ENCODE data around the gene CEP44. TPM values are rescaled to one million over a fixed set of nuclear protein-coding genes. Genes with fewer than 3 reads are reported as not detected.
"Not testable (repeated sequence)": the region's sequence is repeated elsewhere in the genome, so short reads cannot be mapped to it uniquely, and the experiment has no call there.

Gene CEP44
- total RNA-seq, 1 donor from 2014 or later, result 14.8 TPM

GRCh38 chr4:174320494-174321199 is 36.9 kb downstream of the CEP44 start:
- DNase-seq (ENCODE audit: low read depth), result no peak

- no peak for DNase-seq (ENCODE audit: low read depth)
Observed at GRCh38 chr4:174324236-174324635, 40.5 kb downstream of the CEP44 start.

- peak; percentile 76 for DNase-seq (ENCODE audit: low read depth)
Observed at GRCh38 chr4:174324725-174325124, 41.0 kb downstream of the CEP44 start.

DNA sequence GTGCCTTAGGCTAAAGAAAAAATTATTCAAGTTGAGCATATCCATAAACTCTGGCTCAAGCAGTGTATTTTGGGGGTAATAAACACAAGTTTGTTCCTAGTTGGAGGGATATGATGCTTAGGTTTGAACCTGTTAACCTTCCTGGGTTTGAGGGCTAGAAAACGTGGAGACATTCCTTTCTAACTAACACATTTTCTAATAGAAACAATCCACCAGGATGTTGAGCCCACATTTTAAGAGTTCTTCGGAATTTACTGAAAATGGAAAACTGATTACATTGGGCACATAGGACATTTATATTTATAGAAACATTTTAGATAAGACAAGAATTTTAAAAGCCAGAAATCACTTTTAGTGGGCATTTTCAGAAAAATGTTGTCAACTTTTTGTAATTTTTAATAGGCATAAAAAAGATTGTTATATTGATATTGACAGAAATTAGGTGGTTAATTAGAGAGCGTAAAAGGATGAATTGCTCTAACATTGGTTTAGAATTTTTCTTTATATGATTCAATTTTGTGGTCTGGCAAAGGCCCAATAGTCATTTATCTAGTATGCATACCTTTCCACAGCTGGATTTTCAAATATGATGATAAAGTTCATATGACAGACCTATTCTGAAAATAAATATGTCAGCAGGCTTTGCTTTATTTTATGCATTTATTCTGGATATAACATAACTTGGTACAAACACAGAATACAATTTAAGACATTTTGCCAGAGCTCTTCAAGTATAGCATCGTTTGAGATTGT is 49.2 kb downstream of the CEP44 start:
- DNase-seq (ENCODE audit: low read depth), result no peak

DNA sequence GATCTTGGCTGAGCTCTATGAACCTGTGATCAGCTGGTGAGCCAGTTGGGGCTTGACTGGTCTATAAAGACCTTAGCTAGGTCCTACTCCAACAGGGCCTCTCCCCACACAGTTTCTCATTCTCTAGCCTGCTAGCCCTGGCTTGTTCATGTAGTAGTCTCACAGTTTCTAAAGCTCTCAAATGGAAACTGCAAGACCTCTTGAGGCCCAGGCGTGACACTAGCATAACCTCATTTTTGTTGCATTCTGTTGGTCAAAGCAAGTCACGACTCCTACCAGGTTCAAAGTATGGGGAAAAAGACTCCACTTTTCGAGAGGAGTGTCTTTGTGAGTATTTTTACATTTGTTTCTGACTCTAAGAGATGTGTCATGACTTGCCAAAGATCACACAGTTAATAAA is 50.9 kb downstream of the CEP44 start:
- DNase-seq (ENCODE audit: low read depth), result no peak

DNA sequence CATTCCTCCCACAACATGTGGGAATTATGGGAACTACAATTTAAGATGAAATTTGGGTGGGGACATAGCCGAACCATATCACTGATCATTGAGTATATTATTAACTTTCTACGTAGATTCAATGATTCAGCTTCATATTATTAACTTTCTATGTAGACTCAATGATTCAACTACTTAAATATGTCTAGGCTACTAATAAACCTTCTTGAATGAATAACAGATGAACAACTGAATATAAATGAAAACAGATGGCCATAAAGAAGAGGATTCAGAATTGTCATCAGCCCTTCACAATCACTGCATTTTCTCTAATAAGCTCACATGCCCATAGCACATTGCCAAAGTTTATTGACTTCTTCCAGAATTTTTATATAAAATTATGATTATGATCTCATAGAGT is 57.0 kb downstream of the CEP44 start:
- no peak for DNase-seq (ENCODE audit: low read depth)

- DNase-seq (ENCODE audit: low read depth), result no peak
Observed at GRCh38 chr4:174349156-174349555, 65.4 kb downstream of the CEP44 start.

DNA sequence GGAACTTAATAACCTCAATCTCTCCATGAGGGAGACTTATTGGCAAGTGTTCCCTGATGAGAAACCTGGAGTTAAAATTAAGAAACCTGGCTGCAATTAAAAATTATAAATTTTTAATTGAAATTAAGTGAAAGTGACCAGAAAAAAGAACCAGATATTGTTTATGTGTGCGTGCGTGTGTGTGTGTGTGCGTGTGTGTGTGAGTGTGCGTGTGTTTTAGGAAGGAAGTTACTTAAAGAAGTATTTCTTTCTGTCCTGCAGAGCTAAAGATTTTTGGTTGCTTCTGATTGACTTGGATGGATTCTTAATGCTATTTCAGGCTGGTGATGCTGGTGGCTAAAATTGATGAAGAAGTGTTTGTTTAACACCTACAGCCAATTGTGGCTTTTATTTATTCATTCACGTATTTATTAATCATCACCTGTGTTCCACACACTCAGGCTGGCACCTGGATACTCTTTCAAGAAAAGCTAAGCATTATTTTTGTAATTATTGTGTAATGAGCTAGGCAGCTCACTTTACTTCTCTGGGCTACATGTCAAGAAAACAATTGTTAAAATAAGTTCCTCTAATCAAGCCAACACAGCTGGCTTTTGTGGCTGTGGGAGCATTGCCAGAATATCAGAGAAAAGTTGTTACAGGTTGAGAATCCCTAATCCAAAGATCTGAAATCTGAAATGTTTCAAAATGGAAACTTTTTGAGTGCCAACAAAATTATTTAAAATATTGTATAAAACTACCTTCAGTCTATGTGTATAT is 68.5 kb downstream of the CEP44 start:
- DNase-seq (ENCODE audit: low read depth), result peak; percentile 60

DNA sequence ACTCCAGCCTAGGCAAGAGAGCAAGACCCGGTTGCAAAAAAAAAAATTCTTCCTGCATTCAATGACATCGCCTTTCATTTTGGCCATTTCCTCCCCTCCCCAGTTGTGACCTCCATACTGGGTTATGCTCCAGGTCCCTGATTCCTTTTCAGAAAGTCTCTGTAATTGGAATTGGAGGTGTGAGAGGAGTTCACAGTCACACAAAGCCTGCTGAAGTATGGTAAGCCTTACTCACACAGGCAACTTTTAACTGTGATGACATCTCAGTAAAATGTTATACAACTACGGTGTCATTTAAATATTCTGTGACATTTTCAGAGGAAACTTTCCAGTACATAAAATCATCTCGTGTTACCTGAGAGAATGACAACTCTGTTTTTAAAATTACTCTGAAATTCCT is 73.6 kb downstream of the CEP44 start:
- no peak for DNase-seq (ENCODE audit: low read depth)

DNA sequence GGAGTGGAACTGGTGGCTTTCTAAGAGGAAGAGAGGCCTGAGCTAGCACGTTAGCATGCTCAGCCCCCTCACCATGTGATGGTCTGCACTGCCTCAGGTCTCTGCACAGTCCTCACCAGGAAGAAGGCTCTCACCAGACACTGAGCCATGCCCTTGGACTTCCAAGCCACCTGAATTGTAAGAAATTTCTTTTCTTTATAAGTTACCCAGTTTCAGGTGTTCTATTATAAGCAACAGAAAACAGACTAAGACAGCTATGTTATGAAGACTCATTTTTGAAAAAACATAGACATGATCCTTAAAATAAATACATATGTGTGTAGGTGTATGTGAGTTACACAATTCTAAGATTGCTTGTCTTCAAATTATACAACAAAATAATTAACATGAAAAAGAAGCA is 74.7 kb downstream of the CEP44 start:
- no peak for DNase-seq (ENCODE audit: low read depth)

DNA sequence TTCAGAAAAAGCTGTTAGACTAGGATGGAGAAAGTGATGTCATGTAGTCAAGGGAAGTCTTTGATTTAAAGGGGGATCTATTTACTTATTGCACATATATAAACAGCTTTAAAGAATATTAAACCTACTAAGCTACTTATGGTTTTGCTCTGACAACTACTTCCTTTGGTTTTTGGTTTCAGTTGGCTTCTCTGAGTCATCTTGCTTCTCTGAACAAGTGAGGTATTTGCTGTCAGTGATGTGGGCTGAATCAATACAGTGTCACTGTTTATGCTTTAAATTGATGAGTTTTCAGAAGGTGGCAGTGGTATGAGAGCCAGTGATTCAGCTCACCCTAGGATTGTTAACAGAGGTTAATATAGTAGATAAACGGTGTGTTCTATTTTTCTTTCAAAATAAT is 75.1 kb downstream of the CEP44 start:
- peak; percentile 29 for DNase-seq (ENCODE audit: low read depth)

DNA sequence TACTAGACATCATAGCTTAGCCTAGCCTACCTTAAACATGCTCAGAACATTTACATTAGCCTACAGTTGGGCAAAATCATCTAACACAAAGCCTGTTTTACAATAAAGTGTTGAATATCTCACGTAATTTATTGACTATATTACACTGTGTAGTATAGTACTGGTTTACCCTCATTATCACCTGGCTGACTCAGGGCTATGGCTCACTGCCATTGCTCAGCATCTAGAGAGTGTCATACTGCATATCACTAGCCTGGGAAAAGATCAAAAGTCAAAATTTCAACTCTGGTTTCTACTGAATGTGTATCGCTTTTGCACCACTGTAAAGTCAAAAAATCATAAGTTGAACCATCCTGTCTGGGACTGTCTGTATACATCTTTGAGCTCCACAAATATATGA is 78.6 kb downstream of the CEP44 start:
- DNase-seq (ENCODE audit: low read depth), result no peak

- DNase-seq (ENCODE audit: low read depth), result not testable (repeated sequence)
Observed at GRCh38 chr4:174363782-174364181, 80.1 kb downstream of the CEP44 start.

DNA sequence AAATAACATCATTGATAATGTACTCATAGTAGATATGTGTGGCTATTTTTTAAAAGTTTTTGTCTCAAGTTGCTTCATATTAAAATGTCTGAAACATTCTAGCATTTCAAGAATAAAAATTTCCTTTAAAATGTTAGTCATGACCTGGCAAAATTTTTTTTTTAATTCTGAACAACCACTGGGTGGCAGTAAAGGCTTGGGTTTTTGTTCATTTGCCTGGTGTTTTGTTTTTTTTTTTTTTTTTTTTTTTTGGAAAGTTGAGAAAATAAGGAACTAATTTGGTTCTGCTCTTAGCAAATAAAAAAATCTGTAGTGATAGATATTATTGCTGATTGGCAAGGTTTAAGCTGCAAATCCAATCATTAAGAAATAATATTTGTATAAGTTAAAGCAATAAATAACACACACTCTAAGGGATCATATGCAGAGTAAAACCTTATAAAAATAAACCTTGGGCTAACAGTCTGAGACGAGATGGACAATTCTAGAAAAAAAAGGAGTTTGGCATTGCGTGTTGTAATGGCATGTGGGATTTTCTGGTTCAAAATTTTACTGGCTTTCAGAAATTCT is 81.4 kb downstream of the CEP44 start:
- peak; percentile 63 for DNase-seq (ENCODE audit: low read depth)

GRCh38 chr4:174369985-174370384 is 86.3 kb downstream of the CEP44 start:
- DNase-seq (ENCODE audit: low read depth), result no peak

DNA sequence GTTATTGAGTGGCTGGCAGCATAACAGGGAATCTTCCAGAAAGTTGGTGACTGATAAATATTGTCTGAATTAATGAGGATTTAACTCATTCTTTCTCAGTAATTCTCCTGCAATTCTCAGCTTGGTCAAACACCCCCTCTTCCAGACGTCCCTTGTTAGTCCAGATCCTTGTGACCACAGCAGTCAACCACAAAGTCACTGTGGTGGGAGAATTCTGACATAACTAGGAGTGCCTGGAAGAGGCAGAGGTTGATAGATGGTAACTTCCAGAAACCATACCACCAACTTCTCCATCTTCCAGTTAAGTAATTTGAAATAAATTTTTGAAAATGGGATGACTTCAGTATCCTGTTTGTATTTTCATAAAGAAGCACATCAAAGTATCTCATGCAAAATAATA is 90.1 kb downstream of the CEP44 start:
- peak; percentile 49 for DNase-seq (ENCODE audit: low read depth)

DNA sequence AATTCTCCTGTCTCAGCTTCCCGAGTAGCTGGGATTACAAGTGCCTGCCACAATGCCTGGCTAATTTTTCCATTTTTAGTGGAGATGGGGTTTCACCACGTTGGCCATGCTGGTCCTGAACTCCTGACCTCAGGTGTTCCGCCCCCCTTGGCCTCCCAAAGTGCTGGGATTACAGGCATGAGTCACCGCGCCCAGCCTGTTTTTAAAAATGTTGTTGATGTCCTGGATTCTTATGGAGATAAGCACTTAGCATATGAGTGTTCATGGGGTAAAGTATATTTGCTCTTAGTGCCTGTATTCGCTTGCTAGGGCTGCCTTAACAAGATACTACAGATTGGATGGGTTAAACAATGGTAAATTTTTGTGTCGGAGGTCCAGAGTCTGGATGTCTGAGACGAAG is 91.7 kb downstream of the CEP44 start:
- DNase-seq (ENCODE audit: low read depth), result no peak

GRCh38 chr4:174377613-174378012 is 93.9 kb downstream of the CEP44 start:
- no peak for DNase-seq (ENCODE audit: low read depth)

GRCh38 chr4:174378951-174379350 is 95.2 kb downstream of the CEP44 start:
- DNase-seq (ENCODE audit: low read depth), result no peak

- not testable (repeated sequence) for DNase-seq (ENCODE audit: low read depth)
Observed at GRCh38 chr4:174380206-174380605, 96.5 kb downstream of the CEP44 start.

GRCh38 chr4:174380699-174381439 is 97.2 kb downstream of the CEP44 start:
- DNase-seq (ENCODE audit: low read depth), result no peak
